HPDE6-E6E7 (cell line): ENCODE results near the gene AFF1.
A peak's percentile ranks its signal among the peaks of the same experiment; 100 is the strongest.
"Not testable (repeated sequence)": the region's sequence is repeated elsewhere in the genome, so short reads cannot be mapped to it uniquely, and the experiment has no call there.

Experiments used
- DNase-seq: peaks from one replicate; pipeline ENCODE4 v3.0.0; 2011; ENCODE audit warnings: missing footprints; ENCODE audit errors: extremely low spot score

The AFF1 gene

DNA sequence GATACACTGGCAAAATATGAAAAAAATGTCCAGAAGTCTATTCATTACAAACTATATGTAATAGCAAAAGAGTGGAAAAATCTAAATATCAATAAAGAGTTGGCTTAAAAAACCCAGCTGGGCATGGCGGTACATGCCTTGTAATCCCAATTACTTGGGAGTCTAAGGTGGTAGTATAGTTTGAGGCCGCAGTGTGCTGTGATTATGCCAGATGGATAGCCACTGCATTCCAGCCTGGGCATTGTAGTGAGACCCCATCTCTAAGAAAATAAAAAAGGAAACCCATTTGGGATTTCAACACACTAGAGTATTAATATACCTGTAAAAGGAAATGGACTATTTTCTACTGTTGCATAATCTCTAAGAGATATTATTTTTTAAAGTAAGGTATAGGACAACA, 45.4 kb downstream of the AFF1 start:
- DNase-seq: no peak

DNA sequence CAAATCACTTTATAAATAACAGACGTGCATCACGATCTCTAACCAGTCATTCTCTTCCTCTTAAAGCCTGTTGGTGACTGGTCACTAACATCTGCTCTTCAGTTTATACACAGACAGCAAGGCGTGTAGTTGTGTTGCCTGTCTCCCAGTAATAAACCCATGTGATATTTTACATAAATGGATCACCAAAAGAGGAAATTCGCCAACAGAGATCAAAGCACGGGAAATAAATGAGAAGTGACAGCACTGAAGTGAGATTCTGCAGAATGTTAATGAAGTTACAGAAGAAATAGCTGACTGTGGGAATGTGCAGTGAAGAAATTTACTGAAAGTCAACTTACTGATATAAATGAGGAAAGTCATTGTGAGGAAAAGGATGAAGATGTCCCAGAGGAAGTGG, 47.0 kb downstream of the AFF1 start:
- DNase-seq: no peak

- DNase-seq: not testable (repeated sequence)
These were observed 51.0 kb downstream of the AFF1 start for GRCh38 chr4:86985852-86986251.

DNA sequence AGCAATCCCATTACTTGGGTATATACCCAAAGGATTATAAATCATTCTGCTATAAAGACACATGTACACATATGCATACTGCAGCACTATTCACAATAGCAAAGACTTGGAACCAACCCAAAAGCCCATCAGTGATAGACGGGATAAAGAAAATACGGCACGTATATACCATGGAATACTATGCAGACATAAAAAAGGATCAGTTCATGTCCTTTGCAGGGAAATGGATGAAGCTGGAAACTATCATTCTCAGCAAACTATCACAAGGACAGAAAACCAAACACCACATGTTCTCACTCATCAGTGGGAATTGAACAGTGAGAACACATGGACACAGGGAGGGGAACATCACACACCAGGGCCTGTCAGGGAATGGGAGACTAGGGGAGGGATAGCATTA, 54.8 kb downstream of the AFF1 start:
- DNase-seq: not testable (repeated sequence)

DNA sequence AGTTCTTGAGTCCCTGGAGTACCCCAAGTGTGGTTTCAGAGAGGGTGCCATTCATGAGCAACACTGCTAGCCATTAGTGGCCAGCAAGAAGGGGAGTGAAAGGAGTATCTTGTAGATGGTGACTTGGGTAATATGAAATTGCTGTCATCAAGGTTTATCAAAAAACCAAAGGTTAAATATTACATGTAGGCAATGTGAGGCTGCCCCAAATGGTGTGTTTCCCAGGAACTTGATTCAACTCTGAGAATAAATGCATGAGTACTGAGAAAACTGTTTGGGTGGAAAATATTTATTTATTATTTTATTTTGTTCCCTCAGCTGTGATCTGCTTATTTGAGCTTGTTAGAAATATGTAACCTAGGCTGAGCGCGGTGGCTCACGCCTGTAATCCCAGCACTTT, 55.7 kb downstream of the AFF1 start:
- DNase-seq: no peak

- DNase-seq: no peak
These were observed 57.2 kb downstream of the AFF1 start for GRCh38 chr4:86991994-86992393.

DNA sequence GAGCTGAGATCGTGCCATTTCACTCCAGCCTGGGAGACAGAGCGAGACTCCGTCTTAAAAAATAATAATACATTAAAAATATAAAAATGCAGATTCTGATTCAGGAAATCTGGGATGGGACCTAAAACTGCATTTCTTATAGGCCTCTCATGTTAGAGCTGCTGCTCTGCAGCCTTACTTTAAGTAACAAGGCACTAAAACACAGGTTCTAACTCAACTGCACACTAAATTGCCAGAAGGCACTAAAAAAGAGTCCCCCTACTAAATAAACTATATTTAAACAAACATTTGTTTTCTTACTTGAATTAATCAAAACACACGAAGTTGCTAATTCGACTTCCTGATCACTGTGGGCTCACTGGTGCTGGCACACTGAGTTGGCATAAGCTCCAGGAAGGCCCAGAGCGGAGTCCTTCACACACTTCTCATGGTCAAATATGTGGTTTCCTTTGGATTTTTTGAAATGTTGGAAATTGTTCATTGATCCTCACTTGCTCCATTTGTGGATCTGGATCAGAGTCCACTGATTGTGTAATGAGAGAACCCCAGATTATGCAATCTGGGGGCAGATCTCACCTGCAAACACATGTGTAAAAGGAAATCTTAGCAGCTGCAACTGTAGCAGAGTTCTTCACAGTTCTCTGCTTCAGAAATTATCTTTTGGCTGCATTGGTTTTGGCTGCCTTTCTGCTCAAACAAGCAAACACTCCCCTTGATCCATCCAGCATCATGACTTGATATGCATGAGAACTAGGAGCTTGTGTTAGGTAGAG, 59.3 kb downstream of the AFF1 start:
- DNase-seq: no peak

DNA sequence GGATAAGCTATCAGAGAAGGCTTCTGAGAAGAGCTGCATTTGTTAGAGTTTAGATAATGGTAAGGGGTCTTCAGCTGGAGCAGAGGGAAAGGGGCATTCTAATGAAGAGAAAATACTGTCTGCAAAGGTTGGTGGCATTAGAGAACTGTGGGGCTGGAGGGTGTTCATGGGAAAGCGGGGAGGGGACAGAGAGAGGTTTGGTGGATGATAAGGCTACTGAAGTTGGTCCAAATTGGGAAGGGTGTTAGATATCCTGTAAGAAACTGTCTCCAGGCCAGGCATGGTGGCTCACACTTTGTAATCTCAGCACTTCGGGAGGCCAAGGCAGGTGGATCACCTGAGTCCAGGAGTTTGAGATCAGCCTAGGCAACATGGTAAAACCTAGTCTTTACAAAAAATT, 59.9 kb downstream of the AFF1 start:
- DNase-seq: no peak

- not testable (repeated sequence) for DNase-seq
These were observed 61.7 kb downstream of the AFF1 start for GRCh38 chr4:86996510-86996909.

GRCh38 chr4:86999136-86999643, 64.4 kb downstream of the AFF1 start:
- DNase-seq: no peak

DNA sequence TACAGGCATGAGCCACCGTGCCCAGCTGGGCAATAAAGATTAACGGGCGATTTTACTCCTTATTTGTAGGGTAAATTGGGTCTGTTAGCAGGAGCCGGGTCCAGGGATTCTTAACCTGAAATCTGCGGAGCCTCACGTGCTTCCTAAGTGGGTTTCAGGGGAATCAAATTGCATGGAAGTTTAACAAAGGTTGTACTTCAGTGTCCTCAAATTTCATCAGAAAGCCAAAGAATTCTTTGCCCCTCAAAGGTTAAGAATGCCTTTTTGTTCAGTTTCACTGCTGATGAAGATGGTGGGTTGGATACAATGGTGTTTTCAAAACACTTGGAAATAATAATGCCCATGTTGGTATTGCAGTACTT, 67.9 kb downstream of the AFF1 start:
- no peak for DNase-seq

- no peak for DNase-seq
These were observed 68.5 kb downstream of the AFF1 start for GRCh38 chr4:87003266-87003665.

GRCh38 chr4:87005369-87005689, 70.5 kb downstream of the AFF1 start:
- no peak for DNase-seq

GRCh38 chr4:87005690-87006425, 71.0 kb downstream of the AFF1 start:
- peak; percentile 12 for DNase-seq

DNA sequence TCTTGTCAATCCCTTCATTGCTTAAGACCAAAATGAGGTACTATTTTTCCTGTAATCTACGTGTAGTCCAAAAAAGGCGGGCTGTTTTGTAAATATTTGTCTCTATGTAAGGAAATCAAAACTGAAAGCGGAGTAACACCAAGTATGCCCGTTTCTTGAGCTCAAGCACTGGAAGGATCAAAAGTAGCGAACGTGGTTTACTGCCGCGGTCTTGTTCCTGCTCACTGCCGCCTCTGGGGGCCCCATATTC, 71.5 kb downstream of the AFF1 start:
- DNase-seq: no peak

DNA sequence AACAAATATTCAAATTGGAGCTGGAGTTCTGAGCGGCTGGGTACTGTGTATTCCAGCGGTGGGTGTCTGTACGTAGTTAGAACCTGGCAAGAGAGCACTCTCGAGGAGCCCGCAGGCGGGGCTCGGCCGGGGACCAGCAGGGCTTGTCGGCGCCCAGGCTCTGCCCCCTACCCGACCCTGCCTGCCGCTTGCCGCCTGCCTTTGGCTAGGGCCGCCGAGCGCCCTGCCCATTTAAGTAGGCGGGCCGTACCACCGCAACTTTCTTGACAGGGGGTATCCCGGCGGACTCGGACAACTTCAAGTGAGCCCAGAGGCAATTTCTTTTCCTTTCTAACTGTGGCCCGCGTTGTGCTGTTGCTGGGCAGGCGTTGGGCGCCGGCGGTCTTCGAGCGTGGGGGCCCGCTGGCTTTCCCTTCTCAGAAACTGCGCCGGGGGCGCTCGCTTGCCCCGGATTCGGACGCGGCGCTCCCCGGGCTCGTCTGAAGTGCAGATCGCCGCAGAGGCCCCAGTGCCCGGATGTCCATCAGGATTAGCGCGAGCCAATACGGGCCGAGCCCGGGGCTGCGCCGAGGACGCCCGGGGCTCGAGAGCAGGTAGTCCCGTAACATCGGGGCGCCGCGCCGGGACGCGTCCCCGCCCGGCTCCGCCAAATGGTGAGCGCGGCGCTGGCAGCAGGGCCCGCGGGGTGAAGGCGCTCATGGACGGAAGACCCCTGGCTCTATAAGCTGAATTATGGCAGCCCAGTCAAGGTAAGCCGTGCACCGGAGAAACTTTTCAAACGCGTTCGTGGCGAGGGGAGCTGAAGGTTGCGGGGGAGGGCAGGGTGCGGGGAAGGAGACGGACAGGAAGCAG, 72.1 kb downstream of the AFF1 start:
- DNase-seq: peak; percentile 81

- DNase-seq: no peak
These were observed 73.0 kb downstream of the AFF1 start for GRCh38 chr4:87007528-87008446.

GRCh38 chr4:87009095-87009648, 74.4 kb downstream of the AFF1 start:
- no peak for DNase-seq

GRCh38 chr4:87010192-87010591, 75.4 kb downstream of the AFF1 start:
- DNase-seq: no peak

DNA sequence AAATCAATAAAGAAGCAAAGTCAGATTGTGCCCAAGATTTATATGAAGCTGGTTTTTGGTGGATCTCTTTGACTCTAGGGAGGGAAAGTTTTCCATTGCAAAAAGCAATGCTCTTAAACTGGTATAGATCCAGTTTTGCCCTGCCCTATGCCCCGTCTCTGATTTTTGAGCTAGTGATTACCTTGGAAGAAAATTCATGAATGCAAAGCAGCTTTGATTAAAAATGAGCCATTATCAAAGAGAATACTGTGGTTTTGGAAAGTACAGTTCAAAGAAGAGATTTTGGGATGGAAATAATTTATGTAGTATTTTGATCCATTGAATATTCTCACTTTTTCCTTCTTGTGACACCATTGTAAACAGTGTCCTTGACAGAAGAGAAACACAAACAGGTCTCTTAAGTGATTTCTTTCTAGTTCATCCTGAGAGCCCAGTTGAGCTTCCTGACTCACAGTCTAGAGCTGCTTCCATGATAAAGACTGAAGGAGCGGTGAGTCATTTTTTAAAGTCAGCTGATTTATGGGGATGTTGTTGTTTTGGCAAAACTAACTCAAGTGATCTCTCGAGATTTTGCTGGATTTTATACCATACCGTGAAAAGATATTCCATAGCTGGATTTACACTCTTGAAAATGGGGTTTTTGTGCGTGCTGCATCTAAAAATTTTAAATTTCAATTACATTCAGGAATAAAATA, 76.7 kb downstream of the AFF1 start:
- peak; percentile 49 for DNase-seq
